ENCODE measurements around the gene ALDH1L1.

DNA sequence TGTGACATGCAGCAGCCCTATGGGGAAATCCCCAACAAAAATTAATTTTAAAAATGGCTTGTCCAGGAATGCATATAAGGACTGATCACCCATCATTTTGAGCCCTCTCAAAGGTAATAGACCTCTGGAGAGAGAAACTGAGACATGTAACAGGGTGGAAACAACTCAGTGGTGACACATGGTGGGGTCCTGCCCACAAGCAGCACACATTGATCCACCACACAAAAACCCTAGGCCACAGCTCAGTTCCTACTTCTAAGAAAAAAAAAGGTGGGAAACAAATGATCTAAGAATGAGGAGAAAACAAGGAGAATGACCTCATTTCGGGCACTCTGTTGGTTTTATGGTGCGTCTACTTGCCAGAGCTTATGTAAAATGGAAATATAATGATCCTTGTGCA, 94.5 kb downstream of the ALDH1L1 start:
- TF ChIP-seq GATA3 (IDR thresholded peaks at IDR 0.05; ENCODE audit: low read depth, low read length): no peak
- no peak for TF ChIP-seq GATA2 (IDR thresholded peaks at IDR 0.05; ENCODE audit: low read depth, low read length)
